Right cardiac atrium (tissue), 5 donors: Measurements from ENCODE around the gene MMP11. TPM values are rescaled to one million over a fixed set of nuclear protein-coding genes. Genes with fewer than 3 reads are reported as not detected.

Experiments
- ATAC-seq, 2 donors: fragments of 200-7000 bp; cut with Tn5 transposase; one replicate each; pipeline versions ENCODE4 v1.8.0 to v1.9.1; 2020; ENCODE audit warnings: moderate library complexity in 2 of 2, mild to moderate bottlenecking in 1 of 2
- DNase-seq, 3 donors: peaks; one replicate each; pipeline ENCODE4 v3.0.0-alpha.2; 2020
- H3K27ac ChIP-seq: one replicate; pipeline ENCODE4 v1.5.1; 2013; ENCODE audit warnings: mild to moderate bottlenecking, low read length, control low read depth, moderate library complexity
- H3K27me3 ChIP-seq: one replicate; pipeline ENCODE4 v1.6.1; 2013; ENCODE audit not compliant: control insufficient read depth, insufficient read depth
- H3K4me1 ChIP-seq: one replicate; pipeline ENCODE4 v1.6.1; 2013; ENCODE audit warnings: low read length; ENCODE audit not compliant: control insufficient read depth, insufficient read depth
- H3K4me3 ChIP-seq: one replicate; pipeline ENCODE4 v1.5.1; 2013; ENCODE audit warnings: low read length, control low read depth
- H3K9me3 ChIP-seq: one replicate; pipeline ENCODE4 v1.6.1; 2013; ENCODE audit warnings: low read length; ENCODE audit not compliant: control insufficient read depth
- WGBS: extraction: QIAGEN DNeasy Blood & Tissue Kit; methylation state at CpG from one replicate; pipeline ENCODE4 v1.1.7; 2013; 5-methylcytosine and 5-hydroxymethylcytosine counted together
- intact Hi-C, 4 donors: fragments of 100-400 bp; cut with DNase I; formaldehyde crosslinking; loops; one replicate each; pipeline versions ENCODE4 v1.11.0 to v1.14.0; 2022 to 2023
- polyA plus RNA-seq: library from polyadenylated mRNA; stranded (reverse); fragments of 200-250 nt; gene quantifications from one replicate; pipeline ENCODE4 v1.2.3, GENCODE V29; 2013
- total RNA-seq, 4 donors: library from RNA; stranded (reverse); fragmentation: NEBNext Ultra II Directional; extraction: Animal tissue kit (Norgen Biotek cat#: 25700); gene quantifications; one replicate each; pipeline ENCODE4 v1.2.1, GENCODE V29; 2021
- donor health status: healthy with polysubstance abuse.
- donor health status: DM: no; HTN: yes; CAD: no.
- donor health status: DM: no; HTN: no; CAD: no.
- donor health status: DM: no; HTN: yes; CAD: no; lungs with severe emphysema.
- donor health status: DM: yes; HTN: yes; CAD: no.

MMP11 gene
- total and polyA plus RNA-seq, 5 donors = 2.8 to 15.4 (median 9.3) TPM

- H3K9me3 ChIP-seq = no peaks in the 10 kb centered on the region
- WGBS = 81% methylated on average over 13 of the region's 13 CpGs
- H3K4me3 ChIP-seq = no peak overlapping the region
- intact Hi-C loops = no loop called here
- H3K4me1 ChIP-seq = peaks cover 11% of the 10 kb centered on the region
- peak overlapping the region; percentile 88 for H3K27ac ChIP-seq
- ATAC-seq (no peak), DNase-seq (peak in 1 of 3 donors; percentile 51)
- H3K27me3 ChIP-seq = no peaks in the 10 kb centered on the region
These were observed 52.0 kb downstream of the MMP11 start for GRCh38 chr22:23824476-23825245.

DNA sequence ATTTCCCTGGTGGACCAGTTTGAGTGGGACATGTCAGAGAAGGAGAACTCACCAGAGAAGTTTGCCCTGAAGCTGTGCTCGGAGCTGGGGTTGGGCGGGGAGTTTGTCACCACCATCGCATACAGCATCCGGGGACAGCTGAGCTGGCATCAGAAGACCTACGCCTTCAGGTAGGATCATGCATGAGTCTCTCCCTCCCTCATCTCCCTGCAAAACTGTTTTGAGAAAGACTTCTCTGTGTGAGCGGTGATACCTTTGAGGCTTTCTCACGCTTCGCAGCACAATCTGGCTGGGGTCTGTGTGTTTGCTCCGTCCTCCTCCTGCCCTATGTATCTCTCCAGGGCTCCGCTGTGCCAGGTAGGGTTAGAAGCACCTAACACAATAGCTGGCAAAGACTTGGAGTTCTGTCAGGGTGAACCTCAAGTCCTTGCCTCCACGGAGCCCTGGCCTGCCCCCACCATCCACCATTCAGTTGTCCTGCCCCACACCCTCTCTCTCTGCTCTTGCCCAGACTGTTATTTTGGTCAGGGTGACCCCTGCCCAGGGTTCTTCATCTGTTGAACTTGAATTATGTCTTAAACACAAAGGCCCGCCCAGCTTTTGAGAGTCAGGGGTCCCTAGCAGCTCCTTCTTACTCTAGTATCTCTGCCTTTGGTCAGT is 52.7 kb downstream of the MMP11 start:
- DNase-seq (peak in 1 of 3 donors; percentile 23), ATAC-seq (no peak)
- H3K27me3 ChIP-seq = no peaks in the 10 kb centered on the region
- H3K27ac ChIP-seq = no peak overlapping the region
- intact Hi-C loops = no loop called here
- H3K4me1 ChIP-seq = peaks cover 11% of the 10 kb centered on the region
- H3K4me3 ChIP-seq = no peak overlapping the region
- H3K9me3 ChIP-seq = no peaks in the 10 kb centered on the region
- WGBS = 91% methylated on average over 12 of the region's 12 CpGs

DNA sequence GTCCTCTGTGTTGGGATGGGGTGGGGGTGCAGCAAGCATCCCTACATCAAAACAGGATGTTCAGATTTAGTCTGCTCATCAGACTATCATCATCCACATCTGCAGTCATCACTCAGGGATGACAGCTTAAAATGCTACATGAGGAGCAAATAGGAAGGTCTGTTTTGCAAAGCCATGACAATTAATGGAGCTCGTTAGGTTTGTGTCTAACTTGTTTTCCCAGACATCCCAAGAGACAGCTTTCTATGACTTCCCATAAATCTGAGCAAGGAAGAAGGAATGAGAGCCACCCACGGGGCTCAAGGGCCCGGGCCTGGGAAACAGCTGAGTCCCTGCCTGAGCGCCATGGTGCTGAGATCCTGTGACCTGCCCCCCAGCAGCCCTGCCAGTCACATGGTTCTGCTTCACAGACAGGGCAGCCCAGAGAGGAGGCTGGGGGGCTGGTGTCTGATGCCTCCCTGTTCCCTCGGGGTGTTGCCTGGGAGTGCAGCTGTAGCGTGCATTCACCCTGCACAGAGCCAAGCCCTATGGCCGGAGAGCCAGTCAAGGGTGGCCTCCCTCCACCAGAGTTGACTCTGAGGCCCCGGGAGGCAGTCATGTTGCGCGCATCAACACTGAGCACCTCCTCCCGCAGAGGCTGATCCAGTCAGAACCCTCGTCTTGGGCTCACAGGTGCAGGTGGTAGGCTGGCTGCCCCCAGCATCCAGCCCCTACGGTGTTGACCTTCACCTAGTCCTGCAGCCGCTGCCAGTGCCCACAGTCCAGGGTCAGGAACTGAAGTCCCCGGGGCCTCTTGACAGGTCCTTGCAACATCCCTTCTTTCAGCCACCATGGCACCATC is 54.1 kb downstream of the MMP11 start:
- Histone ChIP-seq H3K27me3 (no peaks in the 10 kb centered on the region), H3K27ac (peak overlapping the region; percentile 30), H3K9me3 (no peaks in the 10 kb centered on the region), H3K4me1 (peaks cover 11% of the 10 kb centered on the region), H3K4me3 (no peak overlapping the region)
- intact Hi-C loops = no loop called here
- 74% methylated on average over 15 of the region's 15 CpGs for WGBS
- ATAC-seq (peak in 1 of 2 donors; percentile 5), DNase-seq (peak in 1 of 3 donors; percentile 62)

DNA sequence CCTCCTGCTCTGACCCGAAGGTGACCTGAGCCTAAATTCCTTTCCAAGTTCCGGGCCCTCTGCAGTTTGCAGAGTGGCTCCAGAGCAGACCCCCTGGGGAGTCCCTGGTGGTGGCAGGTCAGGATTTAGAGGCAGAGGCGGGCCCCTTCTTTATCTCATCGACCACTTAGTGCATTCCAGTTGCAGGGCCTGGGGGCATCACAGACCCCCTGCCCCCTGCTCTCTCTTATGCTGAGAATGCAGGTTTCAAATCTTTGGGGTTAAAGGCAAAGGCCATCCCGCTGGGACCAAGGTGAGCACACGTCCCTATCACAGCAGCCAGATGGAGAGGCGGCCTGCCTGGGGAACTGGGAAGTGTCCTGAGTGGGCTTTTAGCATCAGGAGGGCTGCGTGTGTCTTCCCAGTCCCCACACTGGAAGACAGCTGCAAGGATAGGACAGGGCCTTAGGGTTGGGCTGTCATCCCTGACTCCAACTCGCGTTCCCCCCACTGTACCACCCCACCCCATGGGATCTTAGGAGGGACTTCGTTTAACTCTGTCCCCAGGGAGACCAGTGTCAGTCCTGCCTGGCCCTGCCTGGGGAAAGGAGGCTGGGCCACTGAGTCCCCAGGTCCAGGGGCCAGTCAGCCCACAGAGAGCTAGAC is 54.8 kb downstream of the MMP11 start:
- Histone ChIP-seq H3K27me3 (no peaks in the 10 kb centered on the region), H3K9me3 (no peaks in the 10 kb centered on the region), H3K4me1 (peaks cover 11% of the 10 kb centered on the region), H3K27ac (peak overlapping the region; percentile 12), H3K4me3 (no peak overlapping the region)
- intact Hi-C loops = no loop called here
- DNase-seq (peak in 1 of 3 donors; percentile 7), ATAC-seq (no peak)
- WGBS = 72% methylated on average over 11 of the region's 11 CpGs

- no peak overlapping the region for H3K4me3 ChIP-seq
- H3K27ac ChIP-seq = peak overlapping the region; percentile 82
- intact Hi-C loops = no loop called here
These were observed 56.4 kb downstream of the MMP11 start for GRCh38 chr22:23828800-23829680.

GRCh38 chr22:23829845-23830372 is 57.3 kb downstream of the MMP11 start:
- Histone ChIP-seq H3K9me3 (no peaks in the 10 kb centered on the region), H3K27ac (no peak overlapping the region), H3K4me1 (peaks cover 5% of the 10 kb centered on the region), H3K27me3 (no peaks in the 10 kb centered on the region), H3K4me3 (no peak overlapping the region)
- ATAC-seq = no peak
- DNase-seq = peak in 1 of 3 donors; percentile 1
- 73% methylated on average over 7 of the region's 7 CpGs for WGBS
- intact Hi-C loops = no loop called here

More at GRCh38 chr22:23828800-23829680, 56.4 kb downstream of the MMP11 start:
- WGBS = 81% methylated on average over 10 of the region's 10 CpGs
- Histone ChIP-seq H3K4me1 (peaks cover 5% of the 10 kb centered on the region), H3K27me3 (no peaks in the 10 kb centered on the region), H3K9me3 (no peaks in the 10 kb centered on the region)
- DNase-seq = peak; percentile 55 to 78 (median 73)
- ATAC-seq = peak; percentile 75 to 76

DNA sequence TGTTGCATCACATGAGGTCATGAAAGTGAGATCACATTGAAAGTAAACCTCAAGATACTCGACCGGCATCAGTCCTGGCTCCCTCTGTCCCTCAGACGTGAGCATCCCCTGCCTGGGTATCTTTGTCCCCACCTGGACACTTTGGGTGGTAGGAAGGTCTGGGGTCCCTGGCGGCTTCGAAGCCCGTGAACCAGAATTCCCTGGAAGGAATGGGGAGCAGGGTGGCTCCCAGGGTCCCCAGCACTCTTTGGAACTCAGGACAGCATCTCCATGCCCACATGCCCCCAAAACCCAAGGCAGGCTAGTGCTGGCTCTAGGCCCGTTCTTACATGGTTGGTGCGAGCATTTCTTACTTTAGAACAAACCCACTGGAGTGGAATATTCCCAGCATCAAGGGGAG is 58.6 kb downstream of the MMP11 start:
- peaks cover 7% of the 10 kb centered on the region for H3K4me1 ChIP-seq

DNA sequence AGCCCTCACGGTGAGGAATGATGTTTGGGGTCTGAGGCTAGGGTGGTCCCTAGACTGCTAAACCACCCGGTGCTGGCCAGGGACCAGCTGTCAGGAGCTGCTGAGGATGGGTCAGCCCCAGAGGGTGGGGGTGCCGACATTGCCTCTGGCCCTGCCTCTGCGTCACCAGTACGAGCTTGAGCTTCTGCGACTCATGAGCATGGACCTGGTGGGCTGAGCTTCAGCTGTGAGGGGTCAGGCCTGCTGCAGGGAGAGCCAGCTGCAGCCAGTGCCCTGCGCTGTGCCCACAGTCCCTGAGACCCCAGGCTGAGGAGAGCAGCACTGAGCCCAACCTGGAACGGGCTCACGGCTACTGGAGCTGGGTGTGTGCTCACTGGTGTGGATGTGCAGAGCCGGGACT is 59.1 kb downstream of the MMP11 start:
- DNase-seq = peak in 1 of 3 donors; percentile 57
- Histone ChIP-seq H3K9me3 (no peaks in the 10 kb centered on the region), H3K4me1 (peaks cover 9% of the 10 kb centered on the region), H3K27ac (no peak overlapping the region), H3K27me3 (no peaks in the 10 kb centered on the region), H3K4me3 (no peak overlapping the region)
- intact Hi-C loops = no loop called here
- WGBS = 68% methylated on average over 10 of the region's 10 CpGs
- ATAC-seq = no peak

More for the DNA sequence above, 58.6 kb downstream of the MMP11 start:
- Histone ChIP-seq H3K9me3 (no peaks in the 10 kb centered on the region), H3K27ac (no peak overlapping the region), H3K27me3 (no peaks in the 10 kb centered on the region), H3K4me3 (no peak overlapping the region)
- 81% methylated on average over 8 of the region's 8 CpGs for WGBS
- ATAC-seq = no peak
- intact Hi-C loops = no loop called here
- DNase-seq = peak in 1 of 3 donors; percentile 8

GRCh38 chr22:23832226-23833016 is 59.8 kb downstream of the MMP11 start:
- ATAC-seq = no peak
- 57% methylated on average over 11 of the region's 11 CpGs for WGBS
- peaks cover 9% of the 10 kb centered on the region for H3K4me1 ChIP-seq
- DNase-seq = peak in 1 of 3 donors; percentile 53
- H3K9me3 ChIP-seq = no peaks in the 10 kb centered on the region
- H3K4me3 ChIP-seq = no peak overlapping the region
- peak overlapping the region; percentile 39 for H3K27ac ChIP-seq
- intact Hi-C loops = no loop called here
- no peaks in the 10 kb centered on the region for H3K27me3 ChIP-seq
